ACC112 (cell line): Measurements from ENCODE around the gene LRP1B.
"Not testable (repeated sequence)": the region's sequence is repeated elsewhere in the genome, so short reads cannot be mapped to it uniquely, and the experiment has no call there.

Experiments
- H2AFZ ChIP-seq: fragments of 200-600 bp; sonication (generic); one replicate; pipeline ENCODE4 v1.6.0; 2017; ENCODE audit warnings: antibody characterized with exemption, low read length; ENCODE audit not compliant: unreplicated experiment
- H3K27ac ChIP-seq: fragments of 200-600 bp; sonication (generic); 2 replicates; pipeline ENCODE4 v1.5.1; 2014; ENCODE audit warnings: low read depth, mild to moderate bottlenecking, antibody characterized with exemption, low read length, moderate library complexity
- H3K27me3 ChIP-seq: fragments of 200-600 bp; sonication (generic); 2 replicates; pipeline ENCODE4 v1.6.1; 2014; ENCODE audit warnings: mild to moderate bottlenecking, antibody characterized with exemption, low read length, moderate library complexity, mixed read lengths; ENCODE audit not compliant: insufficient read depth
- H3K36me3 ChIP-seq: fragments of 200-600 bp; sonication (generic); 2 replicates; pipeline ENCODE4 v1.6.1; 2016; ENCODE audit warnings: mild to moderate bottlenecking, antibody characterized with exemption, low read length, moderate library complexity, mixed read lengths; ENCODE audit not compliant: insufficient read depth
- H3K4me1 ChIP-seq: fragments of 200-600 bp; sonication (generic); one replicate; pipeline ENCODE4 v1.6.1; 2016; ENCODE audit warnings: low read length, mixed read lengths; ENCODE audit not compliant: insufficient read depth, unreplicated experiment, control insufficient read depth
- H3K4me3 ChIP-seq: fragments of 200-600 bp; sonication (generic); 2 replicates; pipeline ENCODE4 v1.5.1; 2014; ENCODE audit warnings: mild to moderate bottlenecking, low read depth, low read length
- H3K79me2 ChIP-seq: fragments of 200-600 bp; sonication (generic); one replicate; pipeline ENCODE4 v1.6.0; 2016; ENCODE audit warnings: low read length; ENCODE audit not compliant: control insufficient read depth, unreplicated experiment, insufficient read depth

The LRP1B gene

DNA sequence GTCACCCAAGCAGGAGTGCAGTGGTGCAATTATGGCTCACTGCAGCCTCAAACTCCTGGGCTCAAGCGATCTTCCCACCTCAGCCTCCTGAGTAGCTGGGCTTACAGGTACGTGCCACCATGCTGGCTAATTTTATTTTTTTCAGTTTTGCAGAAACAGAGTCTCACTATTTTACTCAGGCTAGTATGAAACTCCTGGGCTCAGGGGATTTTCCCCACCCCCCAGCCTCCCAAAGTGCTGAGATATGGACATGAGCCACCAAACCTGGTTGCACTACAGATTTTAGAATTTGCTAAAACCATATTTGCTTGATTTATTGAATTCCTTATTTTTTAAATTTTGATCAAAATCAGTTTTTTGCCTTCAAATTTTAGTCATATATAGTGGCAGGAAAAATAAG lies 1553.4 kb downstream of the LRP1B start:
- H3K4me1 ChIP-seq: no peaks in the 10 kb centered on the region
- H3K79me2 ChIP-seq: no peaks in the 10 kb centered on the region
- no peak overlapping the region for H2AFZ ChIP-seq
- H3K4me3 ChIP-seq: no peak overlapping the region
- H3K36me3 ChIP-seq: no peaks in the 10 kb centered on the region
- H3K27me3 ChIP-seq: no peaks in the 10 kb centered on the region
- no peak overlapping the region for H3K27ac ChIP-seq

DNA sequence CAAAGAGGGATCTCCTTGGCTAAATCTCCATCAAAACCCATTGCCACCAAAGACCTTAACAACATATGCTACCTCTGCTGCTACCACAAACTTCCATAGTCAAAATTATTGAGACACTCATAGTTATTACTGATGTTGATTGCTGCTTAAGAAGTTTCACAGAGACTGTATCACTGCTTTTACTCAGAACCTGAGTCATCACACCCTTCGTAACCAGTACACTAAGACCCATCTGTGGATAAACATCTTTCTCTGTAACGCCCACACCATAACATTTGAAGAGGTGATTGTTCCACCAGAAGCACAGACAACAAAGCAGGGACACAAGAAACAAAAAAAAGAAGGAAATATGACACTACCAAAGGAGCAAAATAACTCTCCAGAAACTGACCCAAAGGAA lies 1563.1 kb downstream of the LRP1B start:
- Histone ChIP-seq H3K4me1 (peaks cover 6% of the 10 kb centered on the region), H3K27me3 (no peaks in the 10 kb centered on the region), H2AFZ (no peak overlapping the region), H3K36me3 (no peaks in the 10 kb centered on the region), H3K79me2 (no peaks in the 10 kb centered on the region), H3K27ac (no peak overlapping the region), H3K4me3 (no peak overlapping the region)

DNA sequence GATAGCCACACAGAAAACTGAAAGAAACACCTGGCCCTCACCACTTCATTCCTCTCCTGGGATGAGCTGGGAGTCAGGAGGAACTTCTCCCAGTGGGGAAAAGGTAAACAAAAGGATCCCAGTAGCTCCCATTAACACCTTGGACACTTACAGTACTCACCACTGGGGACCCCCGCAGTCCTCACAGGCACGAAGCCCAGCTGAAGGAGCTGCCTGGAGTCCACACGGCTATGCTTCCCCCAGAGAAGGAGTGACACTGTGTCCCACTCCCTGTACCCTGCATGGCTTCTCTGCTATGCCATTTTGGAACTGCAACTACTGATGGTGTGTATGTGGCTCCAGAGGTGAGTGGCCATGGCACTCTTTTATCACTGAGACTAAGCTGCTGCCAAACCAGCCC lies 1565.1 kb downstream of the LRP1B start:
- Histone ChIP-seq H3K4me1 (peaks cover 6% of the 10 kb centered on the region), H3K27me3 (no peaks in the 10 kb centered on the region), H3K79me2 (no peaks in the 10 kb centered on the region), H2AFZ (no peak overlapping the region), H3K4me3 (no peak overlapping the region), H3K27ac (no peak overlapping the region), H3K36me3 (no peaks in the 10 kb centered on the region)

DNA sequence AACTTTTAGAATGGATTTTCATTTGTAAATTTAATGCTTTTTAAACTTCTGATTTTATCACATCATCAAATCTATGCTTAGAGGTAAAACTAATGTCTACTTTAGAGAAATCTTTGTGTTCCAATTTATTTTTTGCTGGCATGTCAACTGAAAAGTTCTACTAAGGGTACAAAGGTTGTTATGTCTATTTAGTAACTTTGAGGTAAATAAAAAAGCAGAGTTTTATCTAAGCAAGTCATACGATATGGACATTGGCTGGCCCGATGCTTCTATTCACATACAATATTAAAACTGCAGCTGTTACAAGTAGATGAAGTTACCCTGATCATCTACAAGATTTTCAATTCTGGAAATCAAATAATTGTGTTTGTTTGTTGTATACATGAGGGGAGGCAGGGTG lies 1575.1 kb downstream of the LRP1B start:
- H3K79me2 ChIP-seq: no peaks in the 10 kb centered on the region
- no peaks in the 10 kb centered on the region for H3K27me3 ChIP-seq
- no peak overlapping the region for H3K4me3 ChIP-seq
- no peaks in the 10 kb centered on the region for H3K36me3 ChIP-seq
- H2AFZ ChIP-seq: no peak overlapping the region
- no peaks in the 10 kb centered on the region for H3K4me1 ChIP-seq
- H3K27ac ChIP-seq: no peak overlapping the region

DNA sequence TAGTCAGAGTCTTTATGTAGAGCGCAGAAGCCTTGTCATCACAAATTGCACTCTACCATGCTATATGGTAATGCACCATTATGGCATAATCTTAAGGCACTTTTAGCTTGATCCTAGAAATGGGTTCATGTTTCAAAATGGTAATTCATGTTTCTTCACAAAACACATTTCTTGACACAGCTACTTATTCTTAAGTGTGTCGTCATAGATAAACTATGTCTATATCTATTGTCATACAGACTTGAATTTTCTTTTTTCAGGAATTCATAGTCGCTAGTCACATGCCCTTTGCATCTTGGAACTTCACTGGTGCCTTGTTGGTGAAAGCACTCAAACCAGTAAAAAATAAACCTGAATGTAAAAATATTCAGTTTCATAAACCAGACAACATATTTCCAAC lies 1578.2 kb downstream of the LRP1B start:
- H3K27me3 ChIP-seq: no peaks in the 10 kb centered on the region
- H3K27ac ChIP-seq: no peak overlapping the region
- H3K79me2 ChIP-seq: no peaks in the 10 kb centered on the region
- no peaks in the 10 kb centered on the region for H3K36me3 ChIP-seq
- H3K4me3 ChIP-seq: no peak overlapping the region
- H2AFZ ChIP-seq: no peak overlapping the region
- H3K4me1 ChIP-seq: no peaks in the 10 kb centered on the region

DNA sequence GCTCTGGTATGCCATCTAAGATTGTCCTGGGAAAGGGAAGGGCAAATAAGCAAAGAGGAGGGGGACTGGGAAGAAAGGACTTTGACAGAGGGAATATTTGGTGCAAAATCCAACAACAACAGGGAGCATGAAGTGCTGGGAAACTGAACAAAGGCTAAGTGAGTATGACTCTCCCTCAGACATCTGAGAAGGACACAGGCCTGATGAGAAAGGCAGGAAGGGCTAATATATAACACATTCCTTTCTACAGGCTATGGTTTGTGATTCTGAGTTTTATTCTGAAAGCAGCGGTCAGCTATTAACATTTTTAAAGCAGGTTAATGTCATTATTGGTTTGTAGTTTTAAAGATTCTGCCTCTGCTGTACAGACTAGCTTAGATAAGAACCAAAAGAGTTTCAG lies 1579.5 kb downstream of the LRP1B start:
- Histone ChIP-seq H3K36me3 (no peaks in the 10 kb centered on the region), H3K27me3 (no peaks in the 10 kb centered on the region), H3K27ac (no peak overlapping the region), H3K4me3 (no peak overlapping the region), H3K4me1 (no peaks in the 10 kb centered on the region), H3K79me2 (no peaks in the 10 kb centered on the region), H2AFZ (no peak overlapping the region)

DNA sequence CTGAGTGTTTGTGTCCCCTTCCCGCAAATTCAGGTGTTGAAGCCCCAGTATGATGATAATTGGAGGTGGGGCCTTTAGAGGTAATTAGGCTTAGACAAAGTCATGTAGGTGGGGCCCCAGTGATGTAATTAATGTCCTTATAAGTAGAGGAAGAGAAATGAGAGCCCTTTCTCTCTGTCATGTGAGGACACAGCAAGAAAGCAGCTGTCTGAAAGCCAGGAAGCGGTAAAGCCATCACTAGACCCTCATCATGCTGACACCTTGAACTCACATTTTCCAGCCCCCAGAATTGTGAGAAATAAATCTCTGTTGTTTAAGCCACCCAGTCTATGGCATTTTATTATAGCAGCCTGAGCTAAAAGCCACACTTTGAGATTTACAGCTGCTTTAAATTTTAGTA lies 1580.0 kb downstream of the LRP1B start:
- Histone ChIP-seq H3K36me3 (no peaks in the 10 kb centered on the region), H3K27ac (no peak overlapping the region), H3K27me3 (no peaks in the 10 kb centered on the region), H3K4me3 (no peak overlapping the region), H3K4me1 (no peaks in the 10 kb centered on the region), H3K79me2 (no peaks in the 10 kb centered on the region), H2AFZ (no peak overlapping the region)

DNA sequence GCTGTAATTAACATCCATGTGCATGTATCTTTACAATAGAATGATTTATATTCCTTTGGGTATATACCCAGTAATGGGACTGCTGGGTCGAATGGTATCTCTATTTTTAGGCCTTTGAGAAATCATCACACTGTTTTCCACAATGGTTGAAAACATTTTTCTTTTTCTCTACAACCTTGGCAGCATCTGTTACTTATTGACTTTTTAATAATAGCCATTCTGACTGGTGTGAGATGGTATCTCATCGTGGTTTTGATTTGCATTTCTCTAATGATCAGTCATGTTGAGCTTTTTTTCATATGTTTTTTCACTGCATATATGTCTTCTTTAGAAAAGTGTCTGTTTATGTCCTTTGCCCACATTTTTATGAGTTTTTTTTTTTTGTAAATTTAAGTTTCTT lies 1586.0 kb downstream of the LRP1B start:
- not testable (repeated sequence) for H3K79me2 ChIP-seq, H3K27me3 ChIP-seq, H3K27ac ChIP-seq, H3K4me3 ChIP-seq, H2AFZ ChIP-seq, H3K36me3 ChIP-seq, H3K4me1 ChIP-seq

DNA sequence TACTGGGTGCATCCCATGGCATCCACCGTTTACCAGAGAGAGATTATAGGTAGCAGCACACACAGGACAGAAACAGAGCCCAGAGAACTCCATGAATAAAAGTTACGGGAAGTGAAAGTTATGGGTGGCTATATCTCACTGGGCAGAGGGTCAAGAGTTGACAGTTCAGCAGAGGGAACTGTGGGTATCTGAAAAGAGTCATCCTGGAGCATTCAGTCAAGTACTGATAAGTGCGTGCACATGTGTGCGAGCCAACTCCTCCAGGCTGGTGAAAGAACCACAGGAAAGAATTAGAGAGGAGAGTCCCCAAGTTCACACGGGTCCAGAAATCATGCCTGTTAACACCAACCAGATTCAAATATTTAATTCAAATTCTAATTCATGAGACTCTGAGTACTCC lies 1588.2 kb downstream of the LRP1B start:
- no peaks in the 10 kb centered on the region for H3K79me2 ChIP-seq
- no peaks in the 10 kb centered on the region for H3K4me1 ChIP-seq
- no peaks in the 10 kb centered on the region for H3K36me3 ChIP-seq
- peak overlapping the region; percentile 73 for H2AFZ ChIP-seq
- no peak overlapping the region for H3K27ac ChIP-seq
- no peaks in the 10 kb centered on the region for H3K27me3 ChIP-seq
- H3K4me3 ChIP-seq: no peak overlapping the region

DNA sequence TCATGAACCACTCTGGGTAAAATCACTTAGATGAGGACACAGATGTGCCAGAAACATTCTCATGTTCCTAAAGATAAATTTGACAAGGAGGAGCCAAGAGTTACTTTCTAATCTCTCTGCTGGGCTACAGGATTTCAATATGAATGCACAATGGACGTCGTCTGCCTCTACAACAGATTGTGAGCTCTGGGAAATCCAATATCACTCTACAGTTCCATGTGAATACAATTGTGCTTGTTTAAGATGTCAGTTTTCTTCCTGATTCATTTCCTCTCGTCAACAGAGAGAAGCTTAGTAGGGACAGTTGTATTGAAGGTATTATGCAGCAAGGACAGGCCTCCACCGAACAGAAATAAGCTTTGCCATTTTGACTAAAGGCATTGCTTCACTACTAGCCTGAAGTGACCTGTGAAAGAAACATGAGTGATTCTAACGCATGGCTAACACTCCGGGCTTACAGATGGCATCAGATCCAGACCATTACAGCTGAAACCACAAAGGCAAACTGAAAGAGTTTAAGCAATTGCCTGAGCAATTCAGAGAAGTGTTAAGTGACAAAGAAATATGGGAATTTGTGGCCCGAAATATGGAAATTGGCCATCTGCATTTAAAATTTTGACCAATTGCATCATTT lies 1591.5 kb downstream of the LRP1B start:
- H3K36me3 ChIP-seq: no peaks in the 10 kb centered on the region
- H2AFZ ChIP-seq: no peak overlapping the region
- no peaks in the 10 kb centered on the region for H3K27me3 ChIP-seq
- no peaks in the 10 kb centered on the region for H3K79me2 ChIP-seq
- no peak overlapping the region for H3K4me3 ChIP-seq
- H3K27ac ChIP-seq: no peak overlapping the region
- no peaks in the 10 kb centered on the region for H3K4me1 ChIP-seq

DNA sequence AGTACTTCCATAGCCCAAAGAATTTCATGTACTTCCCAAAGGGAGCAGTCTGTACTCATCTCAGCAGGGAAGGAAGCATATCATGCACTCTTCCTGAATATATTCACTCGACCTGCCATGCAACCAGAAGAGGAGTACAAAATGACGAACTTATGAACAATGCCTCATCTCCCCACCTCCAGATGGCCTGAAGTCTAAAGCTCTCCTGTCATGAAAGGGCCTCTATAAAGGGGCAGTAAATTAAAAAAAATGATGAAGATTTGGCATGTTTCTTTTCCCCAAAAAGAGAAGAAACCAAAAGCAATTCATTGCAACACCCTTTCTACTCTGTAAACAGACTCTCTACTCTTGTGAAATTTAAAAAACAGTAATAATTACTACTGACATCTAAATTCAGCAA lies 1601.1 kb downstream of the LRP1B start:
- Histone ChIP-seq H3K36me3 (no peaks in the 10 kb centered on the region), H2AFZ (no peak overlapping the region), H3K79me2 (no peaks in the 10 kb centered on the region), H3K27ac (no peak overlapping the region), H3K27me3 (no peaks in the 10 kb centered on the region), H3K4me3 (no peak overlapping the region), H3K4me1 (no peaks in the 10 kb centered on the region)
